ENCODE results near the gene LYRM4.

The LYRM4 gene

GRCh38 chr6:5098501-5099270, 162.1 kb downstream of the LYRM4 start:
- no peak for DNase-seq (ENCODE audit: low read depth in 2 of 2)

- DNase-seq (ENCODE audit: low read depth in 2 of 2) = no peak
Observed at GRCh38 chr6:5096482-5096881, 164.3 kb downstream of the LYRM4 start.

GRCh38 chr6:5095236-5095635, 165.5 kb downstream of the LYRM4 start:
- DNase-seq (ENCODE audit: low read depth in 2 of 2) = no peak

GRCh38 chr6:5094327-5094726, 166.4 kb downstream of the LYRM4 start:
- no peak for DNase-seq (ENCODE audit: low read depth in 2 of 2)

GRCh38 chr6:5093231-5094015, 167.3 kb downstream of the LYRM4 start:
- no peak for DNase-seq (ENCODE audit: low read depth in 2 of 2)

GRCh38 chr6:5091210-5092069, 169.3 kb downstream of the LYRM4 start:
- no peak for DNase-seq (ENCODE audit: low read depth in 2 of 2)

GRCh38 chr6:5090603-5091002, 170.1 kb downstream of the LYRM4 start:
- no peak for DNase-seq (ENCODE audit: low read depth in 2 of 2)

GRCh38 chr6:5089481-5090438, 171.0 kb downstream of the LYRM4 start:
- no peak for DNase-seq (ENCODE audit: low read depth in 2 of 2)

- DNase-seq (ENCODE audit: low read depth in 2 of 2) = no peak
Observed at GRCh38 chr6:5088780-5089179, 172.0 kb downstream of the LYRM4 start.

GRCh38 chr6:5087389-5087788, 173.4 kb downstream of the LYRM4 start:
- no peak for DNase-seq (ENCODE audit: low read depth in 2 of 2)

- DNase-seq (ENCODE audit: low read depth in 2 of 2) = no peak
Observed at GRCh38 chr6:5086294-5086890, 174.4 kb downstream of the LYRM4 start.

- DNase-seq (ENCODE audit: low read depth in 2 of 2) = no peak
Observed at GRCh38 chr6:5085648-5086293, 175.0 kb downstream of the LYRM4 start.

GRCh38 chr6:5084781-5085647, 175.7 kb downstream of the LYRM4 start, which contains the start of gene PPP1R3G:
TSS of gene PPP1R3G (plus strand) at chr6:5085341. CDS start at chr6:5085486, 145 bp downstream.
- no peak for DNase-seq (ENCODE audit: low read depth in 2 of 2)

- no peak for DNase-seq (ENCODE audit: low read depth in 2 of 2)
Observed at GRCh38 chr6:5084360-5084780, 176.4 kb downstream of the LYRM4 start.

- no peak for DNase-seq (ENCODE audit: low read depth in 2 of 2)
Observed at GRCh38 chr6:5083813-5084359, 176.9 kb downstream of the LYRM4 start.

- DNase-seq (ENCODE audit: low read depth in 2 of 2) = no peak
Observed at GRCh38 chr6:5083307-5083583, 177.5 kb downstream of the LYRM4 start.

- DNase-seq (ENCODE audit: low read depth in 2 of 2) = no peak
Observed at GRCh38 chr6:5082487-5083306, 178.1 kb downstream of the LYRM4 start.

GRCh38 chr6:5081955-5082354, 178.8 kb downstream of the LYRM4 start:
- DNase-seq (ENCODE audit: low read depth in 2 of 2) = no peak

Data from stimulated activated CD8-positive, alpha-beta memory T cell treated with anti-CD3 and anti-CD28 coated beads, Interleukin-7, amount 100 ng/mL, for 4 hours (primary cell).